H9 (cell line): Measurements from ENCODE around the gene SLC24A4. TPM values are rescaled to one million over a fixed set of nuclear protein-coding genes. Genes with fewer than 3 reads are reported as not detected.

Experiments used
- DNase-seq: peaks from one replicate; pipeline ENCODE4 v3.0.0-alpha.2; 2017
- H2AFZ ChIP-seq: one replicate; pipeline ENCODE4 v1.6.1; 2013; ENCODE audit warnings: mild to moderate bottlenecking, low read length, control low read depth, moderate library complexity
- H2AK5ac ChIP-seq: 2 replicates; pipeline ENCODE4 v1.6.1; 2013; ENCODE audit warnings: low read length, control low read depth, mixed read lengths; ENCODE audit not compliant: insufficient read length
- H2BK120ac ChIP-seq: one replicate; pipeline ENCODE4 v1.6.1; 2013; ENCODE audit warnings: low read depth, mild to moderate bottlenecking, low read length, control low read depth, inconsistent platforms; ENCODE audit not compliant: poor library complexity, severe bottlenecking
- H2BK12ac ChIP-seq: 2 replicates; pipeline ENCODE4 v1.6.1; 2013; ENCODE audit warnings: low read length, control low read depth, mixed read lengths, low read depth; ENCODE audit not compliant: insufficient read length
- H2BK15ac ChIP-seq: 2 replicates; pipeline ENCODE4 v1.6.1; 2013; ENCODE audit warnings: low read depth, low read length, control low read depth
- H2BK20ac ChIP-seq: one replicate; pipeline ENCODE4 v1.6.1; 2013; ENCODE audit warnings: low read depth, mild to moderate bottlenecking, low read length, control low read depth, inconsistent platforms; ENCODE audit not compliant: poor library complexity, severe bottlenecking
- H2BK5ac ChIP-seq: 2 replicates; pipeline ENCODE4 v1.6.1; 2013; ENCODE audit warnings: low read length, control low read depth, mixed read lengths; ENCODE audit not compliant: insufficient read length
- H3K14ac ChIP-seq: 2 replicates; pipeline ENCODE4 v1.6.1; 2013; ENCODE audit warnings: low read length, control low read depth; ENCODE audit not compliant: insufficient read depth
- H3K18ac ChIP-seq: 2 replicates; pipeline ENCODE4 v1.6.1; 2013; ENCODE audit warnings: low read depth, mild to moderate bottlenecking, mixed read lengths, low read length, control low read depth; ENCODE audit not compliant: insufficient read length
- H3K23ac ChIP-seq: 2 replicates; pipeline ENCODE4 v1.6.1; 2013; ENCODE audit warnings: low read length, control low read depth, mixed read lengths, low read depth; ENCODE audit not compliant: insufficient read length
- H3K23me2 ChIP-seq: 2 replicates; pipeline ENCODE4 v1.6.1; 2013; ENCODE audit warnings: low read depth, mild to moderate bottlenecking, mixed read lengths, low read length, control low read depth; ENCODE audit not compliant: insufficient read length, poor library complexity, severe bottlenecking
- H3K27ac ChIP-seq: 2 replicates; pipeline ENCODE4 v1.5.1; 2013; ENCODE audit warnings: low read length, control low read depth, mixed read lengths, low read depth; ENCODE audit not compliant: insufficient read length
- H3K27me3 ChIP-seq: 2 replicates; pipeline ENCODE4 v1.6.1; 2013; ENCODE audit warnings: low read length, control low read depth, inconsistent platforms; ENCODE audit not compliant: insufficient read depth
- H3K4ac ChIP-seq: 2 replicates; pipeline ENCODE4 v1.6.1; 2013; ENCODE audit warnings: low read depth, mild to moderate bottlenecking, control low read depth, inconsistent platforms, low read length, moderate library complexity
- H3K4me1 ChIP-seq: 2 replicates; pipeline ENCODE4 v1.6.1; 2013; ENCODE audit warnings: low read length, control low read depth, inconsistent platforms; ENCODE audit not compliant: insufficient read depth
- H3K4me2 ChIP-seq: 2 replicates; pipeline ENCODE4 v1.6.1; 2013; ENCODE audit warnings: low read length, control low read depth, mixed read lengths; ENCODE audit not compliant: insufficient read length, insufficient read depth
- H3K56ac ChIP-seq: 2 replicates; pipeline ENCODE4 v1.6.1; 2013; ENCODE audit warnings: low read depth, mild to moderate bottlenecking, mixed read lengths, low read length, control low read depth; ENCODE audit not compliant: insufficient read length
- H3K79me1 ChIP-seq: 2 replicates; pipeline ENCODE4 v1.6.1; 2013; ENCODE audit warnings: low read depth, mild to moderate bottlenecking, moderate library complexity, low read length, control low read depth, inconsistent platforms; ENCODE audit not compliant: insufficient read depth, poor library complexity, severe bottlenecking
- H3K79me2 ChIP-seq: 2 replicates; pipeline ENCODE4 v1.6.1; 2013; ENCODE audit warnings: low read length, control low read depth, inconsistent platforms; ENCODE audit not compliant: insufficient read depth
- H3K9ac ChIP-seq: 2 replicates; pipeline ENCODE4 v1.6.1; 2013; ENCODE audit warnings: low read length, control low read depth, mixed read lengths; ENCODE audit not compliant: insufficient read length; ENCODE audit errors: extremely low read depth
- H3K9me3 ChIP-seq: one replicate; pipeline ENCODE4 v1.6.1; 2013; ENCODE audit warnings: low read depth, low read length, inconsistent platforms; ENCODE audit not compliant: control insufficient read depth
- H3T11ph ChIP-seq: one replicate; pipeline ENCODE4 v1.6.1; 2013; ENCODE audit warnings: mild to moderate bottlenecking, low read length, control low read depth, inconsistent platforms
- H4K20me1 ChIP-seq: one replicate; pipeline ENCODE4 v1.6.1; 2013; ENCODE audit not compliant: control insufficient read depth, insufficient read length, insufficient read depth
- H4K5ac ChIP-seq: 2 replicates; pipeline ENCODE4 v1.6.1; 2013; ENCODE audit warnings: low read depth, mild to moderate bottlenecking, mixed read lengths, low read length, control low read depth; ENCODE audit not compliant: insufficient read length
- H4K8ac ChIP-seq: replicated peaks from 2 replicates; pipeline ENCODE4 v1.6.1; 2013; ENCODE audit warnings: low read length, control low read depth, mixed read lengths, low read depth; ENCODE audit not compliant: insufficient read length
- H4K91ac ChIP-seq: 2 replicates; pipeline ENCODE4 v1.6.1; 2013; ENCODE audit warnings: low read depth, mild to moderate bottlenecking, moderate library complexity, mixed read lengths, low read length, control low read depth; ENCODE audit not compliant: insufficient read length
- H3K27ac Mint-ChIP-seq, 3 experiments: 2 replicates in 2 of 3; 3 replicates in 1 of 3; pipeline ENCODE4 v1.8.0; 2020 to 2021; ENCODE audit warnings: mixed read lengths in 3 of 3, mild to moderate bottlenecking in 1 of 3, moderate library complexity in 1 of 3
- H3K27me3 Mint-ChIP-seq: 2 replicates; pipeline ENCODE4 v1.8.0; 2021; ENCODE audit warnings: low read depth, mild to moderate bottlenecking, moderate library complexity, mixed read lengths
- H3K36me3 Mint-ChIP-seq, 3 experiments: 2 replicates in 2 of 3; 3 replicates in 1 of 3; pipeline ENCODE4 v1.8.0; 2020 to 2021; ENCODE audit warnings: low read depth in 3 of 3, mixed read lengths in 3 of 3; ENCODE audit not compliant: insufficient read depth in 1 of 3
- H3K4me1 Mint-ChIP-seq, 2 experiments: 2 replicates each; pipeline ENCODE4 v1.8.0; 2020; ENCODE audit warnings: mixed read lengths in 2 of 2
- H3K4me3 Mint-ChIP-seq, 2 experiments: 2 replicates in 1 of 2; 3 replicates in 1 of 2; pipeline ENCODE4 v1.8.0; 2020 to 2021; ENCODE audit warnings: mild to moderate bottlenecking in 2 of 2, mixed read lengths in 2 of 2, moderate library complexity in 1 of 2
- H3K9me3 Mint-ChIP-seq, 2 experiments: 2 replicates in 1 of 2; 3 replicates in 1 of 2; pipeline ENCODE4 v1.8.0; 2020; ENCODE audit warnings: mild to moderate bottlenecking in 2 of 2, mixed read lengths in 2 of 2, moderate library complexity in 1 of 2
- CTCF ChIP-seq: fragments of 200-600 bp; sonication (generic); conservative IDR thresholded peaks from 3 replicates; pipeline ENCODE4 v1.8.0; 2021; ENCODE audit warnings: antibody characterized with exemption, mild to moderate bottlenecking
- WGBS: extraction: QIAGEN DNeasy Blood & Tissue Kit; methylation state at CpG from one replicate; pipeline ENCODE4 v1.1.7; 2013; ENCODE audit warnings: missing lambda C conversion rate, low lambda C conversion rate, mixed read lengths; ENCODE audit not compliant: insufficient read length; ENCODE audit errors: extremely low coverage; 5-methylcytosine and 5-hydroxymethylcytosine counted together
- total RNA-seq: library from RNA; stranded (reverse); gene quantifications from 2 replicates; pipeline ENCODE4 v1.2.1, GENCODE V29; 2021

The SLC24A4 gene
- total RNA-seq, 1 experiment from 2014 or later: 0.24 TPM

GRCh38 chr14:92446771-92447170 lies 123.8 kb downstream of the SLC24A4 start:
- Histone ChIP-seq H4K91ac (no peak overlapping the region), H3T11ph (no peak overlapping the region), H2BK5ac (no peak overlapping the region), H2AFZ (no peak overlapping the region), H2BK120ac (no peak overlapping the region), H3K27me3 (no peaks in the 10 kb centered on the region), H3K9me3 (no peaks in the 10 kb centered on the region), H3K4ac (no peak overlapping the region), H2AK5ac (no peak overlapping the region), H3K27ac (no peak overlapping the region), H4K20me1 (no peaks in the 10 kb centered on the region), H3K79me1 (no peaks in the 10 kb centered on the region), H3K79me2 (no peaks in the 10 kb centered on the region), H3K4me2 (no peak overlapping the region), H3K14ac (no peak overlapping the region), H3K4me1 (no peaks in the 10 kb centered on the region), H2BK15ac (no peak overlapping the region), H2BK20ac (no peak overlapping the region), H3K23me2 (no peaks in the 10 kb centered on the region), H3K23ac (no peak overlapping the region), H2BK12ac (no peak overlapping the region), H3K9ac (no peak overlapping the region), H4K8ac (no peak overlapping the region), H4K5ac (no peak overlapping the region), H3K18ac (no peak overlapping the region), H3K56ac (no peak overlapping the region)
- no peaks in the 10 kb centered on the region; a peak in 1 of 7 replicates for H3K36me3 Mint-ChIP-seq
- H3K4me1 Mint-ChIP-seq: peaks cover 0 to 13% of the 10 kb centered on the region in 2 experiments; a peak in 2 of 4 replicates
- no peak for TF ChIP-seq CTCF
- no peak overlapping the region for H3K4me3 Mint-ChIP-seq
- H3K27me3 Mint-ChIP-seq: peaks cover 2% of the 10 kb centered on the region; the same call in 1 of the 2 replicates
- H3K27ac Mint-ChIP-seq: no peak overlapping the region
- H3K9me3 Mint-ChIP-seq: no peaks in the 10 kb centered on the region; a peak in 1 of 5 replicates
- WGBS: no CpG with 5 or more reads among the region's 5 CpGs
- no peak for DNase-seq
